Stimulated activated CD8-positive, alpha-beta memory T cell treated with anti-CD3 and anti-CD28 coated beads, Interleukin-7, amount 100 ng/mL, for 24 hours (primary cell): ENCODE results near the gene RRP9.
"Not testable (repeated sequence)": the region's sequence is repeated elsewhere in the genome, so short reads cannot be mapped to it uniquely, and the experiment has no call there.

ENCODE experiments used
- DNase-seq: peaks from one replicate; pipeline ENCODE4 v3.0.0-alpha.2; 2020; ENCODE audit warnings: low read depth

RRP9 gene

GRCh38 chr3:51904034-51904823, 37.5 kb downstream of the RRP9 start:
- no peak for DNase-seq

GRCh38 chr3:51902361-51902760, 39.3 kb downstream of the RRP9 start:
- DNase-seq: not testable (repeated sequence)

DNA sequence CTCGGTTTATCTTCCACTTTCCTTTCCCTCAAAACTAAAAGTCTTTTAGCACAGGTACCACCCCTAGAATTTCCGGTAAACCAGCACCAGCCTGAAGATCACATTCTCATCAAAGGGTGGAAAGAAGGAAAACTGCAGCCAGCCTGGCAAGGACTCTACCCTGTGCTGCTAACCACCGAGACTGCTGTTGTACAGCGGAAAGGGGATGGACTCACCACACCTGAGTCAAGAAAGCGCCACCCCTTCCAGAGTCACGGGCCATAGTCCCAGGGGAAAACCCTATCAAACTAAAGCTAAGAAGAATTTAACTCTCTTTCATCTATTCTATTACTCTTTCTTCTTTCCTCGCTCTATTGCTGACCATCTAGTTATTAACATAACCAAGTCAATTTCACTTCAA, 41.7 kb downstream of the RRP9 start:
- DNase-seq: not testable (repeated sequence)

GRCh38 chr3:51897391-51897790, 44.3 kb downstream of the RRP9 start:
- no peak for DNase-seq

GRCh38 chr3:51896607-51897305, 44.9 kb downstream of the RRP9 start:
- no peak for DNase-seq

- DNase-seq: no peak
Observed at GRCh38 chr3:51894939-51895338, 46.8 kb downstream of the RRP9 start.

DNA sequence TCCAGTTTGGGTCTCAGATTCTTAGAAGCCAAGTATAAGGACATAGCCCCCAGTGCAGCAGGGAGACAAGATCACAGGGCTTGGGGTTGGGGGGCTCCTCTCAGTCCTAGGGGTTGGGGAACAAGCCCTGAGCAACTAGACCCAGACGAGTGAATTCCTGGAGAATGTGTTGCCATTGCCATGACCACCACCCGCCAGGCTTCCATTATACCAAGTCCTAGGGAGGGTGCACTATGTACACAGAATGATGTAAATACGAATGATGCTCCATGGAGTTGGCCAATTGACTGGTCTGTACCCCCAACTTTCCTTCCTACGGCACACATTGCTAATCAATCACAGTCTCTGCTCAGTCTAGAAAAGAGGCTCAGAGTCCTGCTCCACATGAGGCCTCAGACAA, 47.3 kb downstream of the RRP9 start:
- no peak for DNase-seq

GRCh38 chr3:51891242-51892039, 50.3 kb downstream of the RRP9 start:
- DNase-seq: no peak

- no peak for DNase-seq
Observed at GRCh38 chr3:51888463-51889105, 53.1 kb downstream of the RRP9 start.

- DNase-seq: no peak
Observed at GRCh38 chr3:51887620-51888019, 54.1 kb downstream of the RRP9 start.

- DNase-seq: no peak
Observed at GRCh38 chr3:51886447-51886846, 55.3 kb downstream of the RRP9 start.
